Activated CD8-positive, alpha-beta memory T cell treated with anti-CD3 and anti-CD28 coated beads, Interleukin-2, amount 50 U/mL, for 4 hours (primary cell): ENCODE results near the gene ATP2B1.

Experiments
- DNase-seq: peaks from one replicate; pipeline ENCODE4 v3.0.0-alpha.2; 2020

The ATP2B1 gene

DNA sequence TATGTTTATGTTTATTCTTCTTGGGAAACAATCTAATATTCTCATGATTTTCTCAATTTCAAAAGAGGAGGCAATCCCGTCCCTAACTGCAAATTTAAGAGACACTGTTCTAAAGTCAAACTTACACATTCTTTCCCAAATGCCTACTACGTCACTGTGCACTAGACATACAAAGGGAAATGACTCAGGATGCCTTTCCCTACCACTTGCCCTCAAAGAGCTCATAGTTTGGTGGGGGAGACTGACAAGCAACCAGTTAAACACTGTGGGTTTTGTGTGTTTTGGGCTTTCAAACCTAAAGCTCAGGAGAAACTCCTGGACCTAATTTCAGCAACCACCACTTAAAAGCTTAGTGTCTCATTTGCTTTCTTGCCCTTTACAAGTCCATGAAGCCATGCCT is 58.4 kb downstream of the ATP2B1 start:
- no peak for DNase-seq

GRCh38 chr12:89649820-89650219 is 58.8 kb downstream of the ATP2B1 start:
- no peak for DNase-seq

DNA sequence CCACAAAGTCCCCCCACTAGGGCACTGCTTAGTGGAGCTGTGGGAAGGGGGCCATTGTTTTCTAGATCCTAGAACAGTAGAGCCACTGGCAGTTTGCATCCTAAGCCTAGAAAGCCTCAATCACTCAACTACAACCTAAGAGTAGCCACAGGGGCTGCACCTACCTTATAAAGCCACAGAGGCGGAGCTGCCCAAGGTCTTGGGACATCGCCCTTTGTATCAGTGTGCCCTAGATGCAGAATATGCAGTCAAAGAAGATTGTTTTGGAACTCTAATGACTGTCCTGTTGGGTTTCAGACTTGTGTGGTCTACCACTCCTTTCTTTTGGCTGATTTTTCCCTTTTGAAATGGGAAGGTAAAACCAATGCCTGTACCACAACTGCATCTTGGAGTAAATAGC is 59.5 kb downstream of the ATP2B1 start:
- DNase-seq = no peak

DNA sequence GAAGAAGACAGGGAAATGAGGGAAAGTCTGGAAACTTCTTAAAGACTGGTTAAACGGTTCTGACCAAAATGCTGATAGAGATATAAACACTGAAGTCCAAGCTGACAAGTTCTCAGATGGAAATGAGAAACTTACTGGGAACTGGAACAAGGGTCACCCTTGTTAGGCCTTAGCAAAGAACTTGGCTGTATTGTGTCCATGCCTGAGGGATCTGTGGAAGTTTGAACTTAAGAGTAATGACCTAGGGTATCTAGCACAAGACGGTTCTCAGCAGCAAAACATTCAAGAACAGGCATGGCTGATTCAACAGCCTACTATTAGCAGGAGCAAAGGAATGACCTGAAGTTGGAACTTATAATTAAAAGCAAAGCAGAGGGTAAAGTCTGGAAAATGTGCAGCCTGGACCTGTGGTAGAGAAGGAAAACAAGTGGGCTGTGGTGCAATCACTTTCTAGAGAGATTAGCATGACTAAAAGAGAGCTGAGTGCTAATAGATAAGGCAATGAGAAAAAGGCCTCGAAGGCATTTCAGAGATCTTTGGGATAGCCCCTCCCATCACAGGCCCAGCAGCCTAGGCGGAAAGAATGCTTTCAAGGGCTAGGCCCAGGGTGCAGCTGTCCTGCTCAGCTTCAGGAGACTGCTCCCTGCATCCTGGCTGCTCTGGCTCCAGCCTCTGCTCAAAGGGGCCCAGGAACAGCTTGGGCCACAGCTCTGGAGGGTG is 60.3 kb downstream of the ATP2B1 start:
- DNase-seq = no peak

DNA sequence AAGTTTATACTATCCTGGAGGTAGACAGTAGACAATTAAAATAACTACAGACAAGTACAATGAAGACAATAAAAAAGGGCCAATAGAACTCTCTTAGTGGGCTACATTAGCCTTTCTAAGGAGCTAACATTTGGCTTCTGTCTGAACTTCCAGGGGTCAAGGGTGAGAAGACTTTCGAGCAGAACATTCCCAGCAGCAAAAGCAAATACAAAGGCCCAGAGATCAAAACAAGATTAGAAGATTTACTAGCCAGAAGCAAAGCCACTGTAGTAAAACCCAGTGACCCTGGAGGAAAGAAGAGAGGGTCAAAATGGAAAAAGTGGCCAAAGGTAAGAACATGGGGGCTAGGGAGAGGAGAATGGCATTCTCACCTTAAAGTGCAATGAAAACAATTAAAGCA is 63.2 kb downstream of the ATP2B1 start:
- DNase-seq = no peak

- no peak for DNase-seq
Observed at GRCh38 chr12:89642959-89643358, 65.7 kb downstream of the ATP2B1 start.

- no peak for DNase-seq
Observed at GRCh38 chr12:89636776-89637160, 71.9 kb downstream of the ATP2B1 start.

GRCh38 chr12:89636052-89636775 is 72.4 kb downstream of the ATP2B1 start:
- no peak for DNase-seq

DNA sequence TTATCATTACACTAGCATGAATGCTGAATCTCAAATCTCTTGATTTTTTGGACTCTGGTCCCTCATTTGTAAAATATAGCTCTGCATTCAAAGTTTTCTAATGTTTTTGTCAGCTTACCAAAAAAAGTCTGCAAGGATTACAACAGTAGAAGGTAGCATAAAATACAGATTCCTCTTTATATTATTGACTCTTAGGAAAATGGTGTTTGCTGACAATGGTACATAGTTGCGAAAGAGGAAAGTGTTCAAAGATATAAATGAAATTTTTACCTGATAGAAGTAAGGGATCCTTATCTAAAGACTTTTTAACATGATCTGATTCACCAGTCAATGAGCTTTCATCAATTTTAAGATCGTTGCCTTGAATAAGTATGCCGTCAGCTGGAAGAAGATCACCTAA is 74.1 kb downstream of the ATP2B1 start:
- DNase-seq = no peak

DNA sequence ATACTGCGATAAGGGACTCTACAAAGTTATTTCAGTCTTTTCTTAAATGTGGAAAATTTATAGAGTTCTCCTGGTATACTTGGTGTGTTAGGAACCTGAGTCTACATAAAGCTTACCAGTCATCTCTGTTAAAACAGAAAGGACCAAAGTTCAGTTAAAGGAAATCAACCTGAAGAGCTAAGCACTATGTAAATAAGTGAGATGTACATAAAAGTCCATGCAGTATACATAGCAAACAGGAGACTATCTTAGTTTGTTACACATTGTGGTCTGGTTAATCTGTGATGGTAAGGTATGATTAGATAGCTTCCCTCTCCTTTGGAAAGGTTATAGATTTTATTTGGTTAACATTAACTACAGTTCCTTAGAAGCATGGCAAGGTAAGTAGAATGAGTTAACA is 75.9 kb downstream of the ATP2B1 start:
- DNase-seq = no peak

- DNase-seq = no peak
Observed at GRCh38 chr12:89622115-89622514, 86.5 kb downstream of the ATP2B1 start.

- no peak for DNase-seq
Observed at GRCh38 chr12:89621521-89621920, 87.1 kb downstream of the ATP2B1 start.

GRCh38 chr12:89619764-89620163 is 88.9 kb downstream of the ATP2B1 start:
- DNase-seq = no peak

DNA sequence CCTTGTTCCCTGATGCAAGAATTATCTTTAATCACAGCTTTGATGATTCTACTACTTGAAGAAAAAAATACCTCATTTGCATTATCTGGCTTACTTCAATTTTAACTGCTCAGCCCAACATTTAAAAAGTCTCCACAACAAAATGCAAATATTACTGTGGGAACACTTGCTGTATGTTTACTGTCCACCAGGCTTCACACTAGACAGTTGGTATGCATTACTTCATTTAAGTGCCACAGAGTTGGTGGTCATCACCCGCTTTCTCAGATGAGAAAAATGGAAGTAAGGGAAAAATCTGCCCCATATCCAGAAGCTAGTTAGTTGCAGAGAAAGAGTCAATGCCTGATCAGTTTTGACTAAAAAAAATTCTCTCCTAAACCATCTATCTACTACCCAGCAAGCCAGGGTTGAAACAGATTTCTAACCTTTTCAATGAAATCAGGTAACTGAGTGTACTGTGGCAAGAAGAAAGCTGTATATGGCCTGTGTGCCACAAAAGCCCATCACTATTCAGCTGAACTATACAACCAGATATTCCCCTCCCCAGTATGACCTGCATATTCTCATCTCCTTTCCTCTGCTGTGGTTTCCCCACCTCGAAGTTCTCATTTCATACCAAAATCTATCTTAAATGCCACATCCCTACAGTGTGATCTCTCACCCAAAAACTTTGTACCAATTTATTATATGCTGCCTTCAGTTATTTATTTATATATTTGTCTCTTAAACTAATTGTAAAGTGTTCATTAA is 90.3 kb downstream of the ATP2B1 start:
- DNase-seq = no peak

GRCh38 chr12:89610366-89610765 is 98.3 kb downstream of the ATP2B1 start:
- DNase-seq = no peak

- no peak for DNase-seq
Observed at GRCh38 chr12:89603678-89604077, 105.0 kb downstream of the ATP2B1 start.

DNA sequence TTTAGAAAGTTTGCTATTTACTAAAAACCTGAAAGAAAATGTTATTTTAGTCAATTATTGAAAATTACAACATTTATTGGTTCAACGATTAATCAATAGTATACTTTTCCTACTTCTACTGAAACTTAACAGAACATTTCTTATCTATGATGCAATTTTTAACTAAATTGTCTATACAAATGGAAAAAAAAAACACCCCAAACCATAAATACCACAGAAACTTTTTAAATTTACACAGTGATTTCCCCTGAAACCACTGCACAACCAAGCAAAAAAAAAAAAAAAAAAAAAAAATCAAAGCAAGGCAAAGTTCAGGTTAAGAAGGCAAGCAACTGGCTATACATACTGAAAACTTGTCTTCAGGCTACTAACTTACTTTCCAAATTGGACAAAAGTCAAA is 110.9 kb downstream of the ATP2B1 start:
- DNase-seq = no peak

- DNase-seq = no peak
Observed at GRCh38 chr12:89597210-89597609, 111.4 kb downstream of the ATP2B1 start.

DNA sequence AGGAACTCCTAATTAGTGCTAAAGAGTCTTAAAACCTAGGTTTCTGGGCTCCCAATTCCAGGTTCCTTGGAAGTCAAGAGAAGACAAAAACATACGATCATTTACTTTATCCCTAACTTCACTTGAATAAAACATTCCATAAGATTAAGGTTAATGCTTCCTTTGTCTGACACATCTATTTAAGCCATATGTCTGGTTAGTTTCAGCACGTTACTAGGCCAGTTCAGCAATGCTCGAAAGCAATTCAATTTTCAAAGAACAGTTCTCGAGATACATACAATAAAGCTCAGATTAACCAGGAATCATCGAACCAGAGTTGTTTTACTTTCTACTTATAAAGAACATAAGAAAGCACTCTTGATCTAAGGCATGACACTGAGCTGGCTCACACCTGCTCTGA is 114.8 kb downstream of the ATP2B1 start:
- DNase-seq = no peak

- no peak for DNase-seq
Observed at GRCh38 chr12:89593233-89593632, 115.4 kb downstream of the ATP2B1 start.

GRCh38 chr12:89589753-89590152 is 118.9 kb downstream of the ATP2B1 start:
- DNase-seq = no peak

- DNase-seq = no peak
Observed at GRCh38 chr12:89578499-89578898, 130.1 kb downstream of the ATP2B1 start.

GRCh38 chr12:89576572-89577220 is 131.9 kb downstream of the ATP2B1 start:
- no peak for DNase-seq

DNA sequence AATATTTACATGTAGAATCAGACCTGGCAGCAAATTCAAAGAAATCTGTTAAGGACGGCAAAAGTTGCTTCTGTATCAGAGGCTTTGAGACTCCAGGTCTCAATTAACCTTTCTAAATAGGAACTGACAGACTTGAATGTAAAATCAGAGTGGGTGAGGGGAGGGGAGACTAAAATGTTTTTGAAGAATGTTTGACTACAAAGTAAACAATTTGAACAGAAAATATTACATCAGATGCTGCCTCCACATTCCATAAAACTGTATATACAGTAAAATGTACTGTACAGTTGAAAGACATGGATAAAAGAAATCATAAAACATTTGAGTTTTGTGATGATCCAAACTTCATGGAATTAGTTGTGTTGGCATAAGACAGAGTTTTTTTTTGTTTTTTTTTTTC is 133.3 kb downstream of the ATP2B1 start:
- DNase-seq = no peak
